ENCODE measurements around the gene SCN7A.

Gene SCN7A

GRCh38 chr2:166388481-166389070 lies 105.5 kb downstream of the SCN7A start:
- Histone ChIP-seq H3K27me3 (ENCODE audit: low read length) (no peaks in the 10 kb centered on the region), H4K20me1 (ENCODE audit: low read depth, low read length) (no peaks in the 10 kb centered on the region), H3K27ac (ENCODE audit: low read depth, low read length) (no peak overlapping the region), H3K4me3 (ENCODE audit: insufficient read depth, low read length, poor library complexity, severe bottlenecking) (no peak overlapping the region), H3K9me3 (ENCODE audit: insufficient read depth, low read length) (no peaks in the 10 kb centered on the region), H2AFZ (ENCODE audit: low read depth, low read length, severe bottlenecking) (no peak overlapping the region), H3K79me2 (ENCODE audit: insufficient read depth, low read length) (no peaks in the 10 kb centered on the region), H3K4me2 (ENCODE audit: low read depth, low read length, poor library complexity, severe bottlenecking) (no peak overlapping the region), H3K36me3 (ENCODE audit: low read length) (no peaks in the 10 kb centered on the region), H3K9ac (ENCODE audit: low read length) (no peak overlapping the region), H3F3A (ENCODE audit: insufficient read depth) (no peaks in the 10 kb centered on the region), H3K9me2 (replicated peaks; ENCODE audit: insufficient read depth, low read length) (no peaks in the 10 kb centered on the region)
- no peak for TF ChIP-seq CTCF (IDR thresholded peaks at IDR 0.05; ENCODE audit: insufficient read depth, low read length, poor library complexity, severe bottlenecking)
- no peak for TF ChIP-seq EZH2phosphoT487 (conservative IDR thresholded peaks at IDR 0.05; ENCODE audit: low read length)

- Histone ChIP-seq H3K9me3 (ENCODE audit: insufficient read depth, low read length) (no peaks in the 10 kb centered on the region), H3F3A (ENCODE audit: insufficient read depth) (no peaks in the 10 kb centered on the region), H3K79me2 (ENCODE audit: insufficient read depth, low read length) (no peaks in the 10 kb centered on the region), H3K9ac (ENCODE audit: low read length) (no peak overlapping the region), H2AFZ (ENCODE audit: low read depth, low read length, severe bottlenecking) (no peak overlapping the region), H3K27me3 (ENCODE audit: low read length) (no peaks in the 10 kb centered on the region), H3K27ac (ENCODE audit: low read depth, low read length) (no peak overlapping the region), H3K4me2 (ENCODE audit: low read depth, low read length, poor library complexity, severe bottlenecking) (no peak overlapping the region), H3K9me2 (replicated peaks; ENCODE audit: insufficient read depth, low read length) (no peaks in the 10 kb centered on the region), H3K4me3 (ENCODE audit: insufficient read depth, low read length, poor library complexity, severe bottlenecking) (no peak overlapping the region), H3K36me3 (ENCODE audit: low read length) (no peaks in the 10 kb centered on the region), H4K20me1 (ENCODE audit: low read depth, low read length) (no peaks in the 10 kb centered on the region)
- TF ChIP-seq CTCF (IDR thresholded peaks at IDR 0.05; ENCODE audit: insufficient read depth, low read length, poor library complexity, severe bottlenecking) (no peak), EZH2phosphoT487 (conservative IDR thresholded peaks at IDR 0.05; ENCODE audit: low read length) (no peak)
Measured at GRCh38 chr2:166385313-166385712, 108.7 kb downstream of the SCN7A start.

- no peaks in the 10 kb centered on the region for H3K79me2 ChIP-seq (ENCODE audit: insufficient read depth, low read length)
- H3K4me3 ChIP-seq (ENCODE audit: insufficient read depth, low read length, poor library complexity, severe bottlenecking) = no peak overlapping the region
- no peak overlapping the region for H3K9ac ChIP-seq (ENCODE audit: low read length)
- no peaks in the 10 kb centered on the region for H3K36me3 ChIP-seq (ENCODE audit: low read length)
- H3K27ac ChIP-seq (ENCODE audit: low read depth, low read length) = no peak overlapping the region
- H3K4me2 ChIP-seq (ENCODE audit: low read depth, low read length, poor library complexity, severe bottlenecking) = no peak overlapping the region
- H3K9me3 ChIP-seq (ENCODE audit: insufficient read depth, low read length) = no peaks in the 10 kb centered on the region
- no peaks in the 10 kb centered on the region for H3K9me2 ChIP-seq (replicated peaks; ENCODE audit: insufficient read depth, low read length)
- no peaks in the 10 kb centered on the region for H3F3A ChIP-seq (ENCODE audit: insufficient read depth)
- no peaks in the 10 kb centered on the region for H3K27me3 ChIP-seq (ENCODE audit: low read length)
- H2AFZ ChIP-seq (ENCODE audit: low read depth, low read length, severe bottlenecking) = no peak overlapping the region
- peak; percentile 47 for TF ChIP-seq CTCF (IDR thresholded peaks at IDR 0.05; ENCODE audit: insufficient read depth, low read length, poor library complexity, severe bottlenecking)
- no peak for TF ChIP-seq EZH2phosphoT487 (conservative IDR thresholded peaks at IDR 0.05; ENCODE audit: low read length)
- H4K20me1 ChIP-seq (ENCODE audit: low read depth, low read length) = no peaks in the 10 kb centered on the region
Measured at GRCh38 chr2:166384774-166385173, 109.3 kb downstream of the SCN7A start.
